HCT116 (cell line): ENCODE measurements around the gene PSMD2. TPM values are rescaled to one million over a fixed set of nuclear protein-coding genes. Genes with fewer than 3 reads are reported as not detected.
"Not testable (repeated sequence)": the region's sequence is repeated elsewhere in the genome, so short reads cannot be mapped to it uniquely, and the experiment has no call there.

Source experiments
- ATAC-seq: fragments of 200-7000 bp; cut with Tn5 transposase; 2 replicates; pipeline ENCODE4 v1.9.1; 2020; ENCODE audit warnings: mild to moderate bottlenecking, moderate library complexity
- BruUV-seq: library from RNA; stranded (reverse); fragments of 400-500 nt; replicated peaks from 2 replicates; lab custom pipeline; 2021; lab: Mats Ljungman, UMichigan
- CTCF ChIA-PET: fragments of 300-600 bp; sonication (Branson Sonifier 250); formaldehyde crosslinking; loops from one replicate; lab custom pipeline; 2021; ENCODE audit warnings: antibody characterized with exemption; lab: Charles Lee
- POLR2A ChIA-PET: fragments of 300-600, 350-600 bp; sonication (Branson Sonifier 250); formaldehyde crosslinking; loops from one replicate; lab custom pipeline; 2021; ENCODE audit warnings: antibody characterized with exemption; lab: Charles Lee
- RAD21 ChIA-PET, 2 experiments: fragments of 300-600 bp; sonication (Branson Sonifier 250); formaldehyde crosslinking; loops; one replicate each; lab custom pipeline; 2023; ENCODE audit warnings: low total read pairs in 2 of 2; ENCODE audit not compliant: uncharacterized antibody in 2 of 2, unreplicated experiment in 2 of 2, low non-redundant PET in 1 of 2; lab: Charles Lee
- DNase-seq: peaks from one replicate; pipeline ENCODE4 v3.0.0-alpha.2; 2010; ENCODE audit warnings: low read depth, low spot score
- H2AFZ ChIP-seq: fragments of 200-600 bp; shearing (Covaris generic), sonication (generic); 2 replicates; pipeline ENCODE4 v1.6.1; 2017; ENCODE audit warnings: low read depth, mixed run types, mixed read lengths, antibody characterized with exemption, low read length; ENCODE audit not compliant: poor library complexity, severe bottlenecking
- H3K27ac ChIP-seq: 2 replicates; pipeline ENCODE4 v1.5.1; 2012; ENCODE audit warnings: low read depth, low read length
- H3K27me3 ChIP-seq: fragments of 200-600 bp; sonication (generic); 2 replicates; pipeline ENCODE4 v1.6.1; 2016; ENCODE audit warnings: mixed run types, low read length, mixed read lengths; ENCODE audit not compliant: insufficient read depth
- H3K36me3 ChIP-seq, 2 experiments: fragments of 200-500 bp in 1 of 2; fragments of 200-600 bp in 1 of 2; sonication (Bioruptor generic) in 1 of 2; sonication (generic) in 1 of 2; 2 replicates each; pipeline versions ENCODE4 v1.5.1 to v1.6.1; 2014 to 2016; ENCODE audit warnings: low read length in 2 of 2, inconsistent platforms in 1 of 2, mixed read lengths in 1 of 2, mixed run types in 1 of 2; ENCODE audit not compliant: insufficient read depth in 2 of 2, control insufficient read depth in 1 of 2
- H3K4me1 ChIP-seq, 2 experiments: fragments of 200-600 bp in 1 of 2; sonication (generic) in 1 of 2; 2 replicates each; pipeline versions ENCODE4 v1.5.1 to v1.6.1; 2012 to 2017; ENCODE audit warnings: low read length in 2 of 2, inconsistent platforms in 1 of 2, mild to moderate bottlenecking in 1 of 2, mixed read lengths in 1 of 2, mixed run types in 1 of 2, moderate library complexity in 1 of 2; ENCODE audit not compliant: insufficient read depth in 2 of 2, control insufficient read depth in 1 of 2
- H3K4me2 ChIP-seq: fragments of 200-600 bp; sonication (generic); 2 replicates; pipeline ENCODE4 v1.6.1; 2017; ENCODE audit warnings: mixed run types, low read length, mixed read lengths
- H3K4me3 ChIP-seq, 2 experiments: fragments of 200-600 bp in 1 of 2; sonication (generic) in 1 of 2; replicated peaks in 1 of 2; 2 replicates each; pipeline ENCODE4 v1.5.1; 2011 to 2016; ENCODE audit warnings: low read length in 2 of 2, control low read depth in 1 of 2, low read depth in 1 of 2, mild to moderate bottlenecking in 1 of 2, mixed read lengths in 1 of 2, mixed run types in 1 of 2
- H3K79me2 ChIP-seq: fragments of 200-600 bp; sonication (generic); 2 replicates; pipeline ENCODE4 v1.6.1; 2017; ENCODE audit warnings: mild to moderate bottlenecking, mixed run types, low read length, moderate library complexity, mixed read lengths; ENCODE audit not compliant: insufficient read depth
- H3K9ac ChIP-seq: fragments of 200-600 bp; sonication (generic); 2 replicates; pipeline ENCODE4 v1.6.1; 2016; ENCODE audit warnings: low read length, mixed read lengths
- H3K9me2 ChIP-seq: fragments of 200-600 bp; sonication (generic), shearing (Covaris generic); 2 replicates; pipeline ENCODE4 v1.6.1; 2017; ENCODE audit warnings: mixed run types, mild to moderate bottlenecking, moderate library complexity; ENCODE audit not compliant: insufficient read depth
- H3K9me3 ChIP-seq, 2 experiments: fragments of 200-500 bp in 1 of 2; fragments of 200-600 bp in 1 of 2; sonication (Bioruptor generic) in 1 of 2; sonication (generic) in 1 of 2; 2 replicates each; pipeline ENCODE4 v1.6.1; 2014 to 2017; ENCODE audit warnings: low read length in 2 of 2, mixed read lengths in 2 of 2, inconsistent platforms in 1 of 2, low read depth in 1 of 2, mild to moderate bottlenecking in 1 of 2, mixed run types in 1 of 2, moderate library complexity in 1 of 2; ENCODE audit not compliant: control insufficient read depth in 1 of 2, insufficient read depth in 1 of 2
- H4K20me1 ChIP-seq: fragments of 200-600 bp; sonication (generic), shearing (Covaris generic); 2 replicates; pipeline ENCODE4 v1.6.1; 2017; ENCODE audit warnings: mixed run types, mild to moderate bottlenecking, moderate library complexity; ENCODE audit not compliant: insufficient read depth
- ATF3 ChIP-seq: IDR thresholded peaks from 2 replicates; pipeline ENCODE4 v1.6.1; 2012
- CEBPB ChIP-seq: IDR thresholded peaks from 2 replicates; pipeline ENCODE4 v1.6.1; 2012; ENCODE audit warnings: low read depth
- EZH2 ChIP-seq: fragments of 200-600 bp; sonication (generic); IDR thresholded peaks from 2 replicates; pipeline ENCODE4 v1.6.1; 2017; ENCODE audit warnings: antibody characterized with exemption, mixed run types
- POLR2AphosphoS5 ChIP-seq: IDR thresholded peaks from 2 replicates; pipeline ENCODE4 v1.6.1; 2011; ENCODE audit warnings: mild to moderate bottlenecking, low read depth, low read length, moderate library complexity
- SIN3A ChIP-seq: IDR thresholded peaks from 2 replicates; pipeline ENCODE4 v1.6.1; 2012; ENCODE audit warnings: low read depth
- ZFX ChIP-seq: fragments of 450-650 bp; IDR thresholded peaks from 2 replicates; pipeline ENCODE4 v1.6.1; 2017
- ZNF274 ChIP-seq: fragments of 200-500 bp; sonication (Bioruptor generic); IDR thresholded peaks from 2 replicates; pipeline ENCODE4 v1.6.1; 2014; ENCODE audit warnings: mild to moderate bottlenecking, low read depth, low read length, inconsistent platforms
- intact Hi-C: fragments of 100-400 bp; cut with micrococcal nuclease; formaldehyde crosslinking; loops from 2 replicates; pipeline ENCODE4 v1.10.0; 2022
- total RNA-seq: library from RNA; stranded (reverse); gene quantifications from one replicate; pipeline ENCODE4 v1.2.1, GENCODE V29; 2021; ENCODE audit not compliant: unreplicated experiment
- TF ChIP-seq, protein P1 (sequence below), 3 experiments: fragments of 200-600 bp in 1 of 3; sonication (generic) in 1 of 3; IDR thresholded peaks in 2 of 3; conservative IDR thresholded peaks in 1 of 3; 2 replicates each; pipeline ENCODE4 v1.5.1; 2012 to 2017; ENCODE audit warnings: low read depth in 2 of 3, low read length in 2 of 3, antibody characterized with exemption in 1 of 3, borderline replicate concordance in 1 of 3, control low read depth in 1 of 3, mild to moderate bottlenecking in 1 of 3, mixed read lengths in 1 of 3, mixed run types in 1 of 3, moderate library complexity in 1 of 3; ENCODE audit not compliant: insufficient read depth in 1 of 3

The PSMD2 gene
- total RNA-seq, 1 experiment from 2014 or later, result 402 TPM

DNA sequence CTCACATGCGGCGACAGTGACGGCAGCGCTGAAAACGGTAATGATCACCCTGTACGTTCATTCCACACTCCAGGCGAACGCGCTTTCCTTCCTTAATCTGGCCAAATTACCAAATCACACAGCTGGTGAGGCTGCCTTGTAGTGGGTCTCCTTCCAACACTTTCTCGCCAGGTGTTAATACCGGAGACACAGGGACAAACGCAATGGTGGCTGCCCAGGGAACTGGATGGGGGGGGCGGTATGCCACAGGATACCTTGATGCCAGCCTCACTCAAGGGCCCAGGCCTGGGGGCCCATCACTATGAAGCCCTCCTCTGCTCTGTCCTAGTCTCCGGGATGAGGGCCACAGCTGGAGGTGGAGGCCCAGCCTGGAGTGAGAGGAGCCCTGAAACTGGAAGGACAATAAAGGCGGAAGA, 36.3 kb upstream of the PSMD2 start (continued):
- no peak for TF ChIP-seq ATF3
- TF ChIP-seq SIN3A, result no peak
- no peak for TF ChIP-seq CEBPB
- TF ChIP-seq ZFX, result no peak
- TF ChIP-seq, protein P1, sequence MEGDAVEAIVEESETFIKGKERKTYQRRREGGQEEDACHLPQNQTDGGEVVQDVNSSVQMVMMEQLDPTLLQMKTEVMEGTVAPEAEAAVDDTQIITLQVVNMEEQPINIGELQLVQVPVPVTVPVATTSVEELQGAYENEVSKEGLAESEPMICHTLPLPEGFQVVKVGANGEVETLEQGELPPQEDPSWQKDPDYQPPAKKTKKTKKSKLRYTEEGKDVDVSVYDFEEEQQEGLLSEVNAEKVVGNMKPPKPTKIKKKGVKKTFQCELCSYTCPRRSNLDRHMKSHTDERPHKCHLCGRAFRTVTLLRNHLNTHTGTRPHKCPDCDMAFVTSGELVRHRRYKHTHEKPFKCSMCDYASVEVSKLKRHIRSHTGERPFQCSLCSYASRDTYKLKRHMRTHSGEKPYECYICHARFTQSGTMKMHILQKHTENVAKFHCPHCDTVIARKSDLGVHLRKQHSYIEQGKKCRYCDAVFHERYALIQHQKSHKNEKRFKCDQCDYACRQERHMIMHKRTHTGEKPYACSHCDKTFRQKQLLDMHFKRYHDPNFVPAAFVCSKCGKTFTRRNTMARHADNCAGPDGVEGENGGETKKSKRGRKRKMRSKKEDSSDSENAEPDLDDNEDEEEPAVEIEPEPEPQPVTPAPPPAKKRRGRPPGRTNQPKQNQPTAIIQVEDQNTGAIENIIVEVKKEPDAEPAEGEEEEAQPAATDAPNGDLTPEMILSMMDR (IDR thresholded peaks at IDR 0.05 in 2 of 3, conservative IDR thresholded peaks at IDR 0.05 in 1 of 3; ENCODE audit: borderline replicate concordance in 1 of 3, insufficient read depth in 1 of 3, low read depth in 2 of 3, low read length in 2 of 3), result no peak
- no peak for TF ChIP-seq ZNF274
- TF ChIP-seq POLR2AphosphoS5, result no peak
- TF ChIP-seq EZH2, result no peak

DNA sequence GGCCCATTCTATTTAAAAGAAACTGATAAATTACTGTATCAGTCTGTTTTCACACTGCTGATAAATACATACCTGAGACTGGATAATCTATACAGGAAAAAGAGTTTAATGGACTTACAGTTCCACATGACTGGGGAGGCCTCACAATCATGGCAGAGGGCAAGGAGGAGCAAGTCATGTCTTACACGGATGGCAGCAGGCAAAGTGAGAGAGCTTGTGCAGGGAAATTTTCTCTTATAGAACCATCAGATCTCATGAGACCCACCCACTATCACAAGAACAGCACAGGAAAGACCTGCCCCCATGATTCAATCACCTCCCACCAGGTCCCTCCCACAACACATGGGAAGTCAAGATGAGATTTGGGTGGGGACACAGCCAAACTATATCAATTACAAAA, 31.8 kb upstream of the PSMD2 start:
- DNase-seq, POLR2A ChIA-PET: not testable (repeated sequence)

More for the DNA sequence above, 31.8 kb upstream of the PSMD2 start:
- H3K4me1 ChIP-seq, BruUV-seq, H3K4me3 ChIP-seq, H3K9me2 ChIP-seq, H3K27ac ChIP-seq, H3K79me2 ChIP-seq, intact Hi-C loops, H3K9me3 ChIP-seq, H3K36me3 ChIP-seq, H4K20me1 ChIP-seq, H3K4me2 ChIP-seq, CTCF ChIA-PET, H3K27me3 ChIP-seq, ATAC-seq, H3K9ac ChIP-seq, H2AFZ ChIP-seq, RAD21 ChIA-PET: not testable (repeated sequence)
